ENCODE measurements around the gene BRS3. TPM values are rescaled to one million over a fixed set of nuclear protein-coding genes. Genes with fewer than 3 reads are reported as not detected.

The BRS3 gene
- polyA plus RNA-seq, 1 donor (not counting 4 experiments of a cell fraction or from before 2014, with no cell fraction given) = not detected

DNA sequence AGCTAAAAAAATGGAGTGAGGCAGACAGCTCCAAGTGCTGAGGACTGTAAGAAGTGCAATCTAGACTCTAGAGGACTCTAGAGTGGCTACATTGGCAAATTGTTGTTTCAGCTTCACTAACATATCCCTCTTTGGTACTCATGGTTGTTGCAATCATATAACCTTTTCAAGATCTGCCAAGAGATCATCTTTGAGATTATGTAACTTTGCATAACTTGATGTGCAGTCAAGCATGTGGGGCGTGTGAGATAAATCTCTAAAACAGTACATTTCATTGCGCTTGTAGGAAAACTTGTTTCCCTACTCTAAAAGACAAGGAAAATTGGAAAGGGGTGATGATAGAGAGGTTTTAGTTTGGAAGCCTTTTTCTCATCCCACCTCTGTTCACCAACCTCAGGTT lies 11.2 kb upstream of the BRS3 start:
- Histone ChIP-seq H3K27me3 (ENCODE audit: control insufficient read depth, extremely low read depth, insufficient read depth, low read length) (no peaks in the 10 kb centered on the region), H3K27ac (ENCODE audit: control insufficient read depth, insufficient read depth, low read length) (no peak overlapping the region), H3K9me3 (ENCODE audit: control insufficient read depth, low read depth, low read length) (no peaks in the 10 kb centered on the region), H3K4me3 (ENCODE audit: control insufficient read depth in 2 of 3, extremely low read depth in 1 of 3, insufficient read depth in 2 of 3, low read depth in 1 of 3, low read length in 3 of 3) (no peak overlapping the region), H3K79me2 (ENCODE audit: control insufficient read depth, insufficient read depth, low read length) (no peaks in the 10 kb centered on the region), H3K9ac (ENCODE audit: control insufficient read depth, extremely low read depth, insufficient read depth, low read length) (no peak overlapping the region), H2AFZ (ENCODE audit: control insufficient read depth, low read length) (no peak overlapping the region), H3K9me1 (ENCODE audit: control insufficient read depth, extremely low read depth, insufficient read depth, low read length) (no peaks in the 10 kb centered on the region), H3K36me3 (ENCODE audit: control insufficient read depth in 2 of 2, extremely low read depth in 1 of 2, insufficient read depth in 2 of 2, low read length in 2 of 2) (no peaks in the 10 kb centered on the region), H4K20me1 (ENCODE audit: control insufficient read depth, extremely low read depth, insufficient read depth, low read length) (no peaks in the 10 kb centered on the region), H3K4me2 (ENCODE audit: control insufficient read depth, extremely low read depth, insufficient read depth, low read depth, low read length) (no peak overlapping the region), H3K4me1 (ENCODE audit: control insufficient read depth, extremely low read depth, insufficient read depth, low read length) (no peaks in the 10 kb centered on the region)
- DNase-seq (ENCODE audit: low read depth, low spot score) (no peak), FAIRE-seq (no peak)
- dilution Hi-C loops (cut with MboI; ENCODE audit: extremely low pct_ligation_motif_present, low sequenced_read_pairs) = no loop called here
- TF ChIP-seq, protein P1, sequence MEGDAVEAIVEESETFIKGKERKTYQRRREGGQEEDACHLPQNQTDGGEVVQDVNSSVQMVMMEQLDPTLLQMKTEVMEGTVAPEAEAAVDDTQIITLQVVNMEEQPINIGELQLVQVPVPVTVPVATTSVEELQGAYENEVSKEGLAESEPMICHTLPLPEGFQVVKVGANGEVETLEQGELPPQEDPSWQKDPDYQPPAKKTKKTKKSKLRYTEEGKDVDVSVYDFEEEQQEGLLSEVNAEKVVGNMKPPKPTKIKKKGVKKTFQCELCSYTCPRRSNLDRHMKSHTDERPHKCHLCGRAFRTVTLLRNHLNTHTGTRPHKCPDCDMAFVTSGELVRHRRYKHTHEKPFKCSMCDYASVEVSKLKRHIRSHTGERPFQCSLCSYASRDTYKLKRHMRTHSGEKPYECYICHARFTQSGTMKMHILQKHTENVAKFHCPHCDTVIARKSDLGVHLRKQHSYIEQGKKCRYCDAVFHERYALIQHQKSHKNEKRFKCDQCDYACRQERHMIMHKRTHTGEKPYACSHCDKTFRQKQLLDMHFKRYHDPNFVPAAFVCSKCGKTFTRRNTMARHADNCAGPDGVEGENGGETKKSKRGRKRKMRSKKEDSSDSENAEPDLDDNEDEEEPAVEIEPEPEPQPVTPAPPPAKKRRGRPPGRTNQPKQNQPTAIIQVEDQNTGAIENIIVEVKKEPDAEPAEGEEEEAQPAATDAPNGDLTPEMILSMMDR (optimal IDR thresholded peaks at IDR 0.05 in 1 of 3, IDR thresholded peaks at IDR 0.05 in 1 of 3, conservative IDR thresholded peaks at IDR 0.05 in 1 of 3; ENCODE audit: extremely low read depth in 1 of 3, insufficient read depth in 2 of 3, low read length in 3 of 3) = no peak
- no peak for TF ChIP-seq EZH2 (IDR thresholded peaks at IDR 0.05; ENCODE audit: low read length)

DNA sequence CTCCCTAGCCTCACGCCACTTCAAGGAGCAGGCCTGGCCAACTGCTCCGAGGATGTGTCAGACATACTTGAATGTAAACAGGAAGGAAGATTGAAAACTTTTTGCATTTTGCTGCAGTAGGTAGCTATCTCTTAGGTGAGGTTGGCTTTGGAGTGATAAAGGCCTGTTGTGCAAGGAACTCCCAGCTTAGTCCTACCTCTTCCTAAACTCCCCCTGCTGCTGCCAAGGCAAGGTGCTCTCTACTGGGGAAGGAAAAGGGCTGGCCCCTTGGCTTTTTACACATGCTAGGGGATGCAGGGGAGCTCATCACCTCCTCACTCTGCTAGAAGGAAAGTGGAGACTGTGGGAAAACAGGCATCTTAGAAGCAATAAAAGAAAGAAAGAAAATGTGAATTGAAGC lies 10.7 kb upstream of the BRS3 start:
- Histone ChIP-seq H3K4me3 (ENCODE audit: control insufficient read depth in 2 of 3, extremely low read depth in 1 of 3, insufficient read depth in 2 of 3, low read depth in 1 of 3, low read length in 3 of 3) (no peak overlapping the region), H3K9ac (ENCODE audit: control insufficient read depth, extremely low read depth, insufficient read depth, low read length) (no peak overlapping the region), H3K27me3 (ENCODE audit: control insufficient read depth, extremely low read depth, insufficient read depth, low read length) (no peaks in the 10 kb centered on the region), H3K36me3 (ENCODE audit: control insufficient read depth in 2 of 2, extremely low read depth in 1 of 2, insufficient read depth in 2 of 2, low read length in 2 of 2) (no peaks in the 10 kb centered on the region), H4K20me1 (ENCODE audit: control insufficient read depth, extremely low read depth, insufficient read depth, low read length) (no peaks in the 10 kb centered on the region), H3K4me2 (ENCODE audit: control insufficient read depth, extremely low read depth, insufficient read depth, low read depth, low read length) (no peak overlapping the region), H3K9me1 (ENCODE audit: control insufficient read depth, extremely low read depth, insufficient read depth, low read length) (no peaks in the 10 kb centered on the region), H3K9me3 (ENCODE audit: control insufficient read depth, low read depth, low read length) (no peaks in the 10 kb centered on the region), H3K79me2 (ENCODE audit: control insufficient read depth, insufficient read depth, low read length) (no peaks in the 10 kb centered on the region), H2AFZ (ENCODE audit: control insufficient read depth, low read length) (no peak overlapping the region), H3K4me1 (ENCODE audit: control insufficient read depth, extremely low read depth, insufficient read depth, low read length) (no peaks in the 10 kb centered on the region), H3K27ac (ENCODE audit: control insufficient read depth, insufficient read depth, low read length) (no peak overlapping the region)
- DNase-seq (ENCODE audit: low read depth, low spot score) (no peak), FAIRE-seq (no peak)
- dilution Hi-C loops (cut with MboI; ENCODE audit: extremely low pct_ligation_motif_present, low sequenced_read_pairs) = no loop called here
- no peak for TF ChIP-seq EZH2 (IDR thresholded peaks at IDR 0.05; ENCODE audit: low read length)
- TF ChIP-seq, protein P1 (optimal IDR thresholded peaks at IDR 0.05 in 1 of 3, IDR thresholded peaks at IDR 0.05 in 1 of 3, conservative IDR thresholded peaks at IDR 0.05 in 1 of 3; ENCODE audit: extremely low read depth in 1 of 3, insufficient read depth in 2 of 3, low read length in 3 of 3) = peak in 1 of 3 experiments; percentile 24
